ENCODE measurements around the gene HIGD1A. TPM values are rescaled to one million over a fixed set of nuclear protein-coding genes. Genes with fewer than 3 reads are reported as not detected.

Gene HIGD1A
- total and polyA plus RNA-seq, 2 of the 8 experiments (the other 6 are each of a cell fraction or from before 2014, with no cell fraction given) = 67.3 to 95.4 TPM

- TF ChIP-seq BACH1 (IDR thresholded peaks at IDR 0.05; ENCODE audit: low read length) = no peak
- TF ChIP-seq BRCA1 (IDR thresholded peaks at IDR 0.05; ENCODE audit: low read depth, low read length) = no peak
- no peak for TF ChIP-seq SUZ12 (IDR thresholded peaks at IDR 0.05; ENCODE audit: low read length)
- TF ChIP-seq CHD1 (IDR thresholded peaks at IDR 0.05; ENCODE audit: low read depth, low read length) = no peak
Observed at GRCh38 chr3:42826141-42826540, 21.9 kb upstream of the HIGD1A start (continued).

Data from H1 (cell line).